Endothelial cell of umbilical vein (primary cell): ENCODE data around the gene PIK3CB. TPM values are rescaled to one million over a fixed set of nuclear protein-coding genes. Genes with fewer than 3 reads are reported as not detected.

Experiments
- BruUV-seq: library from RNA; stranded (reverse); fragments of 400-500 nt; replicated peaks from 2 replicates; lab custom pipeline; 2021; lab: Mats Ljungman, UMichigan
- CTCF ChIA-PET: fragments of 300-600, 350-600 bp; sonication (Branson Sonifier 250); formaldehyde crosslinking; loops from one replicate; lab custom pipeline; 2021; ENCODE audit warnings: antibody characterized with exemption, inconsistent platforms; lab: Charles Lee
- POLR2A ChIA-PET: fragments of 300-600, 350-600 bp; sonication (Branson Sonifier 250); formaldehyde crosslinking; loops from one replicate; lab custom pipeline; 2021; ENCODE audit warnings: antibody characterized with exemption, inconsistent platforms; lab: Charles Lee
- DNase-seq: peaks from one replicate; pipeline ENCODE4 v3.0.0-alpha.2; 2011; ENCODE audit warnings: low read depth, low spot score
- FAIRE-seq: peaks from 2 replicates; lab custom pipeline; 2011; peaks lifted over from hg19 to GRCh38; lab: Jason Lieb, UNC
- H2AFZ ChIP-seq: 2 replicates; pipeline ENCODE4 v1.6.0; 2012; ENCODE audit warnings: low read depth, low read length, control low read depth, inconsistent platforms
- H3K27ac ChIP-seq: 2 replicates; pipeline ENCODE4 v1.5.1; 2011; ENCODE audit warnings: low read depth, mild to moderate bottlenecking, control low read depth, low read length, moderate library complexity; ENCODE audit not compliant: insufficient read depth
- H3K27me3 ChIP-seq, 2 experiments: 2 replicates each; pipeline versions ENCODE4 v1.6.0 to v1.6.1; 2011; ENCODE audit warnings: low read length in 2 of 2, mixed read lengths in 1 of 2; ENCODE audit not compliant: control insufficient read depth in 2 of 2, insufficient read depth in 2 of 2
- H3K36me3 ChIP-seq, 2 experiments: 2 replicates in 1 of 2; 3 replicates in 1 of 2; pipeline ENCODE4 v1.5.1; 2011; ENCODE audit warnings: low read length in 2 of 2, mild to moderate bottlenecking in 1 of 2, moderate library complexity in 1 of 2; ENCODE audit not compliant: control insufficient read depth in 2 of 2, insufficient read depth in 2 of 2; ENCODE audit errors: extremely low read depth in 1 of 2
- H3K4me1 ChIP-seq: 3 replicates; pipeline ENCODE4 v1.5.1; 2011; ENCODE audit warnings: mild to moderate bottlenecking, low read length; ENCODE audit not compliant: control insufficient read depth, insufficient read depth; ENCODE audit errors: extremely low read depth
- H3K4me2 ChIP-seq: 2 replicates; pipeline ENCODE4 v1.6.1; 2011; ENCODE audit warnings: low read length, control low read depth, mixed read lengths; ENCODE audit not compliant: insufficient read depth
- H3K4me3 ChIP-seq, 3 experiments: fragments of 200-600 bp in 1 of 3; sonication (generic), shearing (Covaris generic) in 1 of 3; replicated peaks in 1 of 3; 2 replicates each; pipeline ENCODE4 v1.5.1; 2011 to 2016; ENCODE audit warnings: control low read depth in 3 of 3, low read length in 3 of 3, mild to moderate bottlenecking in 2 of 3, inconsistent platforms in 1 of 3, low read depth in 1 of 3, moderate library complexity in 1 of 3; ENCODE audit not compliant: insufficient read depth in 1 of 3
- H3K79me2 ChIP-seq: 2 replicates; pipeline ENCODE4 v1.6.0; 2012; ENCODE audit warnings: low read length, inconsistent platforms; ENCODE audit not compliant: control insufficient read depth, insufficient read depth
- H3K9ac ChIP-seq: replicated peaks from 2 replicates; pipeline ENCODE3; 2011; ENCODE audit warnings: low read length, control low read depth; ENCODE audit not compliant: insufficient read depth; ENCODE audit errors: extremely low read depth
- H3K9me1 ChIP-seq: replicated peaks from 3 replicates; pipeline ENCODE4 v1.6.0; 2011; ENCODE audit warnings: mild to moderate bottlenecking, low read length; ENCODE audit not compliant: control insufficient read depth, insufficient read depth; ENCODE audit errors: extremely low read depth
- H3K9me3 ChIP-seq: replicated peaks from 2 replicates; pipeline ENCODE4 v1.5.1; 2012; ENCODE audit warnings: low read length, inconsistent platforms; ENCODE audit not compliant: control insufficient read depth, insufficient read depth
- H4K20me1 ChIP-seq: replicated peaks from 2 replicates; pipeline ENCODE3; 2011; ENCODE audit warnings: mild to moderate bottlenecking, low read length; ENCODE audit not compliant: control insufficient read depth, insufficient read depth; ENCODE audit errors: extremely low read depth
- CTCF ChIP-seq, 2 donors: IDR thresholded peaks; 1 replicate in 1 of 2; 2 replicates in 1 of 2; pipeline ENCODE4 v1.5.1; 2011; ENCODE audit warnings: low read length in 2 of 2, mild to moderate bottlenecking in 2 of 2, moderate library complexity in 2 of 2, control low read depth in 1 of 2, inconsistent platforms in 1 of 2, low read depth in 1 of 2; ENCODE audit not compliant: insufficient read depth in 1 of 2; ENCODE audit errors: extremely low read depth in 1 of 2
- EZH2 ChIP-seq: IDR thresholded peaks from 2 replicates; pipeline ENCODE4 v1.6.1; 2012; ENCODE audit warnings: borderline replicate concordance, low read depth, mild to moderate bottlenecking, moderate library complexity, low read length, inconsistent platforms; ENCODE audit not compliant: severe bottlenecking
- FOS ChIP-seq: IDR thresholded peaks from 2 replicates; pipeline ENCODE4 v1.6.1; 2011; ENCODE audit warnings: mild to moderate bottlenecking, low read length, moderate library complexity, borderline replicate concordance; ENCODE audit not compliant: insufficient read depth
- GATA2 ChIP-seq: IDR thresholded peaks from 2 replicates; pipeline ENCODE4 v1.7.0; 2011; ENCODE audit warnings: low read depth, mild to moderate bottlenecking, moderate library complexity, mixed read lengths, low read length; ENCODE audit not compliant: insufficient read length, insufficient read depth
- JUN ChIP-seq: IDR thresholded peaks from 2 replicates; pipeline ENCODE4 v1.6.1; 2011; ENCODE audit warnings: borderline replicate concordance, low read depth; ENCODE audit not compliant: insufficient read length, insufficient read depth
- MYC ChIP-seq: IDR thresholded peaks from one replicate; pipeline ENCODE4 v1.6.1; 2011; ENCODE audit warnings: mild to moderate bottlenecking, low read depth, low read length
- POLR2A ChIP-seq: IDR thresholded peaks from 2 replicates; pipeline ENCODE4 v1.6.1; 2012; ENCODE audit warnings: low read depth, mild to moderate bottlenecking, control low read depth, low read length
- POLR2AphosphoS5 ChIP-seq: IDR thresholded peaks from 2 replicates; pipeline ENCODE4 v1.6.1; 2012; ENCODE audit warnings: low read depth, mild to moderate bottlenecking, control low read depth, low read length, moderate library complexity; ENCODE audit not compliant: insufficient read depth
- dilution Hi-C: fragments of 300-500 bp; cut with MboI; formaldehyde crosslinking; loops from one replicate; pipeline ENCODE4 v1.15.0; 2019; ENCODE audit warnings: low sequenced_read_pairs; ENCODE audit not compliant: extremely low pct_ligation_motif_present
- intact Hi-C: fragments of 100-400 bp; cut with micrococcal nuclease; formaldehyde crosslinking; loops from one replicate; pipeline ENCODE4 v1.10.0; 2022
- polyA plus RNA-seq, 4 experiments: library from polyadenylated mRNA; depleted of rRNA in 3 of 4; stranded (reverse) in 3 of 4; unstranded in 1 of 4; fragments of >200 nt; gene quantifications; 2 replicates each; pipeline versions ENCODE4 v1.2.1 to v1.2.3, GENCODE V29; 2011 to 2012; ENCODE audit warnings: missing spikeins in 1 of 4
- total RNA-seq: library from RNA; stranded (reverse); gene quantifications from 2 replicates; pipeline ENCODE4 v1.2.3, GENCODE V29; 2021
- TF ChIP-seq, protein P1 (sequence below): IDR thresholded peaks from 2 replicates; pipeline ENCODE4 v1.6.1; 2011; ENCODE audit not compliant: insufficient read depth, insufficient read length

PIK3CB gene
- total and polyA plus RNA-seq, 2 donors (not counting 3 experiments of a cell fraction or from before 2014, with no cell fraction given) = 9.0 to 29.8 TPM

GRCh38 chr3:138778643-138779042 lies 56.1 kb downstream of the PIK3CB start:
- POLR2A ChIA-PET = no interaction called here
- no peaks in the 10 kb centered on the region for H3K9me3 ChIP-seq
- no peak for FAIRE-seq

More at GRCh38 chr3:138778643-138779042, 56.1 kb downstream of the PIK3CB start:
- Histone ChIP-seq H3K4me1 (peaks cover 17% of the 10 kb centered on the region), H2AFZ (no peak overlapping the region), H3K9ac (no peak overlapping the region), H3K36me3 (no peaks in the 10 kb centered on the region), H4K20me1 (no peaks in the 10 kb centered on the region), H3K4me3 (no peak overlapping the region), H3K9me1 (no peaks in the 10 kb centered on the region), H3K27ac (no peak overlapping the region), H3K27me3 (no peaks in the 10 kb centered on the region), H3K79me2 (peaks cover 19% of the 10 kb centered on the region), H3K4me2 (no peak overlapping the region)
- intact Hi-C loops (no loop called here), dilution Hi-C loops (no loop called here)
- CTCF ChIA-PET = interaction anchor here (5.0 kb wide), 1 partner anchor 137 kb away, joined by 26 read pairs; no protein-coding TSS in a partner anchor
- DNase-seq = no peak
- no TSS peak for BruUV-seq
- TF ChIP-seq FOS (no peak), MYC (no peak), JUN (no peak), CTCF (IDR thresholded peaks at IDR 0.05; ENCODE audit: extremely low read depth in 1 of 2, insufficient read depth in 1 of 2, low read depth in 1 of 2, low read length in 2 of 2) (no peak), POLR2AphosphoS5 (no peak), EZH2 (no peak), GATA2 (no peak), POLR2A (no peak)
- TF ChIP-seq, protein P1, sequence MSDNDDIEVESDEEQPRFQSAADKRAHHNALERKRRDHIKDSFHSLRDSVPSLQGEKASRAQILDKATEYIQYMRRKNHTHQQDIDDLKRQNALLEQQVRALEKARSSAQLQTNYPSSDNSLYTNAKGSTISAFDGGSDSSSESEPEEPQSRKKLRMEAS = no peak
